ENCODE data around the gene PCDHGA1. TPM values are rescaled to one million over a fixed set of nuclear protein-coding genes. Genes with fewer than 3 reads are reported as not detected.

The PCDHGA1 gene
- total RNA-seq, 1 experiment from 2014 or later: 0.63 TPM

- no peak overlapping the region for H3K23ac ChIP-seq (ENCODE audit: insufficient read length, low read depth, low read length)
- no peak overlapping the region for H3K9ac ChIP-seq (ENCODE audit: extremely low read depth, insufficient read length, low read length)
- no peak overlapping the region for H3K14ac ChIP-seq (ENCODE audit: insufficient read depth, low read length)
- H4K8ac ChIP-seq (replicated peaks; ENCODE audit: insufficient read length, low read depth, low read length): no peak overlapping the region
- Mint-ChIP-seq H3K4me1 (peaks cover 52 to 64% of the 10 kb centered on the region in 2 experiments), H3K9me3 (no peaks in the 10 kb centered on the region; a peak in 1 of 5 replicates), H3K27me3 (ENCODE audit: low read depth) (peaks cover 3% of the 10 kb centered on the region; the same call in 1 of the 2 replicates), H3K4me3 (peak overlapping the region; percentile 75 to 88), H3K27ac (peak overlapping the region in 2 of 3 experiments; percentile 28 to 79; a peak in 2 of 7 replicates), H3K36me3 (ENCODE audit: insufficient read depth in 1 of 3, low read depth in 3 of 3) (peaks cover 15 to 30% (median 24%) of the 10 kb centered on the region in 3 experiments)
- H2BK120ac ChIP-seq (ENCODE audit: low read depth, low read length, poor library complexity, severe bottlenecking): no peak overlapping the region
- peak; percentile 97 for DNase-seq
- H3K4me2 ChIP-seq (ENCODE audit: insufficient read depth, insufficient read length, low read length): peak overlapping the region; percentile 91
- no peak overlapping the region for H4K91ac ChIP-seq (ENCODE audit: insufficient read length, low read depth, low read length)
- no peak overlapping the region for H2BK15ac ChIP-seq (ENCODE audit: low read depth, low read length)
- H3K56ac ChIP-seq (ENCODE audit: insufficient read length, low read depth, low read length): no peak overlapping the region
- peaks cover 4% of the 10 kb centered on the region; the same call in 1 of the 2 replicates for H3K4me1 ChIP-seq (ENCODE audit: insufficient read depth, low read length)
- H3T11ph ChIP-seq (ENCODE audit: low read length): no peak overlapping the region
- no peaks in the 10 kb centered on the region for H3K79me1 ChIP-seq (ENCODE audit: insufficient read depth, low read depth, low read length, poor library complexity, severe bottlenecking)
- no peak overlapping the region for H2BK12ac ChIP-seq (ENCODE audit: insufficient read length, low read depth, low read length)
- H3K18ac ChIP-seq (ENCODE audit: insufficient read length, low read depth, low read length): no peak overlapping the region
- H3K79me2 ChIP-seq (ENCODE audit: insufficient read depth, low read length): no peaks in the 10 kb centered on the region
- H2BK20ac ChIP-seq (ENCODE audit: low read depth, low read length, poor library complexity, severe bottlenecking): no peak overlapping the region
- no peaks in the 10 kb centered on the region for H3K9me3 ChIP-seq (ENCODE audit: control insufficient read depth, low read depth, low read length)
- H3K23me2 ChIP-seq (ENCODE audit: insufficient read length, low read depth, low read length, poor library complexity, severe bottlenecking): peaks cover 17% of the 10 kb centered on the region
- no peak overlapping the region for H3K27ac ChIP-seq (ENCODE audit: insufficient read length, low read depth, low read length)
- no peak overlapping the region for H2AK5ac ChIP-seq (ENCODE audit: insufficient read length, low read length)
- H3K4ac ChIP-seq (ENCODE audit: low read depth, low read length): no peak overlapping the region
- no peak overlapping the region for H2AFZ ChIP-seq (ENCODE audit: low read length)
- H2BK5ac ChIP-seq (ENCODE audit: insufficient read length, low read length): no peak overlapping the region
- no peak overlapping the region for H4K5ac ChIP-seq (ENCODE audit: insufficient read length, low read depth, low read length)
- WGBS (ENCODE audit: extremely low coverage, insufficient read length, low lambda C conversion rate): no CpG with 5 or more reads among the region's 28 CpGs
- TF ChIP-seq CTCF (conservative IDR thresholded peaks at IDR 0.05): peak; percentile 98
- no peaks in the 10 kb centered on the region for H3K27me3 ChIP-seq (ENCODE audit: insufficient read depth, low read length)
- no peaks in the 10 kb centered on the region for H4K20me1 ChIP-seq (ENCODE audit: control insufficient read depth, insufficient read depth, insufficient read length)
Observed at GRCh38 chr5:141512390-141512910, 182.1 kb downstream of the PCDHGA1 start.
